Thoracic aorta (tissue), 2 donors: ENCODE results near the gene HOXD13. TPM values are rescaled to one million over a fixed set of nuclear protein-coding genes. Genes with fewer than 3 reads are reported as not detected.
A peak's percentile ranks its signal among the peaks of the same experiment; 100 is the strongest.

ENCODE experiments used
- ATAC-seq: fragments of 150-250 bp; one replicate; pipeline ENCODE4 v1.8.0; 2017; ENCODE audit warnings: low read depth; ENCODE audit not compliant: insufficient number of reproducible peaks, low FRiP score
- DNase-seq: peaks from one replicate; pipeline ENCODE4 v3.0.0-alpha.2; 2020; ENCODE audit warnings: low spot score
- H3K27ac ChIP-seq, 2 donors: fragments of 200-600 bp; sonication (generic); 1 replicate in 1 of 2; 2 replicates in 1 of 2; pipeline ENCODE4 v1.5.1; 2016; ENCODE audit warnings: mild to moderate bottlenecking in 2 of 2, moderate library complexity in 2 of 2
- H3K27me3 ChIP-seq: fragments of 200-600 bp; sonication (generic); replicated peaks from 2 replicates; pipeline ENCODE4 v1.6.0; 2016; ENCODE audit warnings: mild to moderate bottlenecking; ENCODE audit not compliant: insufficient read depth
- H3K36me3 ChIP-seq: fragments of 200-600 bp; sonication (generic); one replicate; pipeline ENCODE4 v1.5.1; 2016
- H3K4me1 ChIP-seq, 2 donors: fragments of 200-600 bp; sonication (generic); 1 replicate in 1 of 2; 2 replicates in 1 of 2; pipeline versions ENCODE4 v1.5.1 to v1.6.0; 2016; ENCODE audit warnings: low read depth in 2 of 2, mild to moderate bottlenecking in 1 of 2; ENCODE audit not compliant: control insufficient read depth in 1 of 2
- H3K4me3 ChIP-seq: fragments of 200-600 bp; sonication (generic); 2 replicates; pipeline ENCODE4 v1.5.1; 2016; ENCODE audit warnings: mild to moderate bottlenecking
- H3K9me3 ChIP-seq: fragments of 200-600 bp; sonication (generic); 2 replicates; pipeline ENCODE4 v1.5.1; 2016
- total RNA-seq, 2 donors: library from RNA; depleted of rRNA; stranded (reverse); fragments of >200 nt; gene quantifications; one replicate each; pipeline versions ENCODE4 v1.1.0 to v1.2.3, GENCODE V29; 2016
- TF ChIP-seq, protein P1 (sequence below): fragments of 200-600 bp; sonication (generic); IDR thresholded peaks from one replicate; pipeline ENCODE4 v1.5.1; 2019; ENCODE audit warnings: antibody characterized with exemption

The HOXD13 gene
- total RNA-seq, 2 donors from 2014 or later, result not detected

DNA sequence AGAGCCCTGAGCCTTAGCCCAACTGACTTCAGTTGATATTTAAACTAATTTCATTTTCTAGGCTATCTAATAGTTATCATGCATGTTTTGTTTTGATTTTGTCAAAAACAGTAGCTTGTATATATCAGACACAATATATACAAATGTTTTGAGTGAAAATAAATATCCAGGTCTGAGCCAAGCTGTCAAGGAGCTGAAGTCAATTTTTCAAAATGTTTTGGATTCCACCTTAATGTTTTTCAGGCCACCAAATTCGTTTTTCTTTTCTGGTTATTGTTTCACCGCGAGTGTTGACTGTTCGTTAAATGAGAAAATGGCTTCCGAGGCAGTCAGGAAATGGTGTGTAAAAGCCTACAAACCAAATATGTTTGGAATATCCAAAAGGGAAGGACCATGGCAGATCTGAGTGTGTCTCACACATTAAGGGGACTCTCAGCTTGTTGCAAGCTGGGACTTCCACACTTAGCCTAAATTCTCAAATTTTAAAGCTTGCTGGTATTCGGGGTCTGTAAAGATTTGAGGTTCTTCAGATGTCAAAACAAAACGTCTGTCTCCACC is 9.9 kb downstream of the HOXD13 start:
- Histone ChIP-seq H3K36me3 (no peaks in the 10 kb centered on the region), H3K27ac (no peak overlapping the region), H3K27me3 (peaks cover 62% of the 10 kb centered on the region), H3K4me1 (peaks cover 12 to 24% of the 10 kb centered on the region in 2 donors), H3K4me3 (no peak overlapping the region), H3K9me3 (no peaks in the 10 kb centered on the region)
- DNase-seq (no peak), ATAC-seq (no peak)
- TF ChIP-seq, protein P1, sequence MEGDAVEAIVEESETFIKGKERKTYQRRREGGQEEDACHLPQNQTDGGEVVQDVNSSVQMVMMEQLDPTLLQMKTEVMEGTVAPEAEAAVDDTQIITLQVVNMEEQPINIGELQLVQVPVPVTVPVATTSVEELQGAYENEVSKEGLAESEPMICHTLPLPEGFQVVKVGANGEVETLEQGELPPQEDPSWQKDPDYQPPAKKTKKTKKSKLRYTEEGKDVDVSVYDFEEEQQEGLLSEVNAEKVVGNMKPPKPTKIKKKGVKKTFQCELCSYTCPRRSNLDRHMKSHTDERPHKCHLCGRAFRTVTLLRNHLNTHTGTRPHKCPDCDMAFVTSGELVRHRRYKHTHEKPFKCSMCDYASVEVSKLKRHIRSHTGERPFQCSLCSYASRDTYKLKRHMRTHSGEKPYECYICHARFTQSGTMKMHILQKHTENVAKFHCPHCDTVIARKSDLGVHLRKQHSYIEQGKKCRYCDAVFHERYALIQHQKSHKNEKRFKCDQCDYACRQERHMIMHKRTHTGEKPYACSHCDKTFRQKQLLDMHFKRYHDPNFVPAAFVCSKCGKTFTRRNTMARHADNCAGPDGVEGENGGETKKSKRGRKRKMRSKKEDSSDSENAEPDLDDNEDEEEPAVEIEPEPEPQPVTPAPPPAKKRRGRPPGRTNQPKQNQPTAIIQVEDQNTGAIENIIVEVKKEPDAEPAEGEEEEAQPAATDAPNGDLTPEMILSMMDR, result no peak

DNA sequence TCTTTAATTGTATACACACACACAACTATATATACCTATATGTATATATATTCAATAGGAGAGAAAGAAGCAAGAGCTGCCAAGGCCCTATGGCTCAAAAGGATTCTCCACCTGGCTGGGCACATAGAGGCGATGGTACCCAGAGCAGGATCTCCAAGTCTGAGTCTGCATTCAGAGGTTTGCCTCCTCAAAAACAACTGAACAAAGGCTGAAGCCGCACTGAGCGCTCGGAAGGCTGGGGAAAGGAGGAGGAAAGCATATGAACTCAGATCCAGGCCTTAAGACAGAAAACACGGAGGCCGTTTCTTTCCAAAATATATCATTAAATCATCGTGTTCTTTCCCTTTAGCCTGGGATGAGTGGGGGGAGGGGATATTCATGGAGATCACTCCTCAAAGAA is 10.7 kb downstream of the HOXD13 start:
- no peak for DNase-seq

DNA sequence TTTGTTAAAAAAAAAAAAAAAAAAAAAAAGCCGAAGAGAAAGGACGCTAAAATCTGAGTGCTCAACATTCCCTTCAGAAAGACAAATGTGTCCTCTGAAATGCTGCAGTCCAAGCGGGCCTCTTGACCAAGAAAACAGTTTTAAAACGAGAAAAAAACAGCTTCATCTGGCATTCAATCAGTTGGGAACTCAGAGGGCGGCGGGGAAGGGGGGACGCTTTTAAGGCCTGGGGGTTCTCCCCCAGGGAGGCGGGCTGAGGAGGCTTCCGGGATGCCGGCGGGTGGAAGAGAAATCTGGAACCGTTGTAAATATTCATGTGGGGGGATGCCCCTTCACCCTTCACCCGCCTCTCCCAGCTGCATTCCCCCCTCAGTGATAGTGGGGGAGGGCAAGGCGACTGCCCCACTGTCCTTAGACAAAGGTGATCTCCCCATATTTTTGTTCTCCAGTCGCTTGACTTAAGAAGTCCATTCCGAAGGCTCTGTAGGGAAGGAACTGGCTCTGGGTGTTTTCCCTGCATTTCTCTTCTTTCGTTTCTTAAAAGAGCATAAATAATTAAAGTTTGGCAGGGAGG is 11.3 kb downstream of the HOXD13 start:
- no peak for DNase-seq
- H3K27me3 ChIP-seq, result peaks cover 50% of the 10 kb centered on the region

More for the DNA sequence above, 10.7 kb downstream of the HOXD13 start:
- peaks cover 12 to 25% of the 10 kb centered on the region in 2 donors for H3K4me1 ChIP-seq
- H3K36me3 ChIP-seq, result no peaks in the 10 kb centered on the region
- no peak for ATAC-seq
- TF ChIP-seq, protein P1, result no peak
- H3K4me3 ChIP-seq, result no peak overlapping the region
- H3K27ac ChIP-seq, result no peak overlapping the region
- H3K9me3 ChIP-seq, result no peaks in the 10 kb centered on the region
- peaks cover 57% of the 10 kb centered on the region for H3K27me3 ChIP-seq

DNA sequence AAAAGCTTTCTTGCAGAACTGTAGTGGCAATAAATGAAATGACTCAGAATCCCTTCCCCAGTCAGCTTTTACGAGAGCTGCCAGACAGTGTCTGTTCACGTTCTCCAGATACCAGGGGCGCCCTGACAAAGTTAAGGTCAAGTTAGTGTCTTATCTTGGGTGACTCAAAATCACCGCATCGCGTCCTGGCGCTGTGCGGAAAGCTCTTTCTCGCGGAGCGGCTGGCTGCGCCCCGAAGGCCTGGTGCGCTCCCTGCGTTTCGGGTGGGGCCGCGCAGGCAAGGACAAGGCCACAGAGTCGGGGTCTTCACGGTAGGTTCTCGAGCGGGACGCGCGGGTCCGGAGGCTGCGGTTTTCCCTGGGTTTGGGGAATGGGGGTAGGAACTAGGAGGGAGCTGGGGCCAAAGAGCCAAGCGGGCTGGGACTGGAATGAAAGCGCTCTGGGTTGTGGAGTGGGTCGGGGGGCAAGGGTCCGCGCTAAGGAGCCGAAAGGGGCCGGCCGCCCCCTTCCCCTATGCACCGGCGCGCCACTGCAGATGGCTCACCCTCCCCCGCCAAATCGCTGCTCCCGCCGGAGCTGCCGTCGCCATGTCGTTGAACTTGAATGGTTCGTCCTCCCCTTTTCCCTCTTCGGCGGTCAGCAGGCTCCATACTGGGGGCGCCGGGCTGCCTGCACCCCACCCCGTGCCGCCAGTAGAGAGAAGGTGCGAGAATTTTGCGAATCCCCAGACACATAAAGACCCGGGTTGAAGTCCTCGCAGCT is 12.0 kb downstream of the HOXD13 start:
- DNase-seq (no peak), ATAC-seq (no peak)
- Histone ChIP-seq H3K4me3 (peak overlapping the region; percentile 18), H3K27ac (no peak overlapping the region), H3K9me3 (no peaks in the 10 kb centered on the region), H3K27me3 (peaks cover 50% of the 10 kb centered on the region), H3K36me3 (no peaks in the 10 kb centered on the region), H3K4me1 (peaks cover 12 to 25% of the 10 kb centered on the region in 2 donors)
- TF ChIP-seq, protein P1, result no peak

More for the DNA sequence above, 11.3 kb downstream of the HOXD13 start:
- no peaks in the 10 kb centered on the region for H3K9me3 ChIP-seq
- no peaks in the 10 kb centered on the region for H3K36me3 ChIP-seq
- no peak overlapping the region for H3K4me3 ChIP-seq
- TF ChIP-seq, protein P1, result no peak
- ATAC-seq, result no peak
- no peak overlapping the region for H3K27ac ChIP-seq
- H3K4me1 ChIP-seq, result peaks cover 12 to 25% of the 10 kb centered on the region in 2 donors

DNA sequence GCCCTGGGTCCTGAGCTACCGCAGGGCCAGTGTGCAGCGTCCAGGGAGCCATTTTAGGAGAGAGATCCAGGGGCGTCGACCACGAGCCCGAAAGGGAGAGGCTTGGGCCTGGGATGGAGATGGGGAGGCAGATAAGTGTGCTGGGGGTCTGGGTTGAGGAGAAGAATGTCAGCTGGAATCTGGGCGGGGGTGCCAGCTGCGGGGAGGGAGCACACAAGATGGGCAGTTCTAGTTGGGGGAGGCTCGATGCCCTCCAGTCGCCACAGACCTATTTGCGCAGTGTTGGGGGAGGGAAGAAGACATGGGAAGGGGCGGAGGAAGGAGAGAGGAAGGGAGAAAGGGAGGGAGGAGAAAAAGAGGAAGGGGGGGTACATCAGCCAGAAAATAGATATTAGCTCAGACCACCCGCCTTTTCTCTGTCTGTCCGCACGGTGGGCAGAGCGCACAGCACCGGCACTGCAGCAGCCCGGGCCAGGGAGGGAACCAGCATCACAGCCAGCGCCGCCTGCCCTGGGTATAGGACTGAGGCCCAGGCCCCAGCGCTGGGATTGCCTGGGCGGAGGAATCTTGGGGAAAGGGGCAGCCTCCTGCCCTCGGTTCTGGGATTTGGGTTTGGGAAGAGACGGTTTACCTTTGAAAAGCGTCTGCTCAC is 12.7 kb downstream of the HOXD13 start:
- H3K4me1 ChIP-seq, result peaks cover 12 to 25% of the 10 kb centered on the region in 2 donors
- peaks cover 52% of the 10 kb centered on the region for H3K27me3 ChIP-seq
- H3K4me3 ChIP-seq, result peak overlapping the region; percentile 18
- H3K36me3 ChIP-seq, result no peaks in the 10 kb centered on the region
- no peaks in the 10 kb centered on the region for H3K9me3 ChIP-seq
- ATAC-seq (no peak), DNase-seq (no peak)
- no peak overlapping the region for H3K27ac ChIP-seq
- TF ChIP-seq, protein P1, result no peak
